GM12878 (cell line): Measurements from ENCODE around the gene BET1. TPM values are rescaled to one million over a fixed set of nuclear protein-coding genes. Genes with fewer than 3 reads are reported as not detected.

Experiments
- ATAC-seq: fragments of 200-7000 bp; cut with Tn5 transposase; 3 replicates; pipeline ENCODE4 v1.9.1; 2020; ENCODE audit warnings: mild to moderate bottlenecking, moderate library complexity
- BruUV-seq: library from RNA; stranded (reverse); fragments of 400-500 nt; replicated peaks from 2 replicates; lab custom pipeline; 2021; lab: Mats Ljungman, UMichigan
- CTCF ChIA-PET: fragments of 300-600 bp; sonication (Branson Sonifier 250); formaldehyde crosslinking; extraction: SDS; loops from one replicate; lab custom pipeline; 2021; ENCODE audit warnings: inconsistent platforms; lab: Yijun Ruan, JAX
- POLR2A ChIA-PET: fragments of 350-600 bp; formaldehyde crosslinking; extraction: SDS; loops from one replicate; lab custom pipeline; 2021; ENCODE audit warnings: inconsistent platforms; lab: Charles Lee
- RAD21 ChIA-PET: fragments of 300-600 bp; sonication (Branson Sonifier 250); formaldehyde crosslinking; loops from one replicate; lab custom pipeline; 2023; ENCODE audit warnings: antibody characterized with exemption; ENCODE audit not compliant: unreplicated experiment; lab: Charles Lee
- SMC1A ChIA-PET: fragments of 300-600 bp; sonication (Branson Sonifier 250); formaldehyde crosslinking; loops from one replicate; lab custom pipeline; 2023; ENCODE audit not compliant: unreplicated experiment, uncharacterized antibody; lab: Charles Lee
- DNase-seq: peaks from one replicate; pipeline ENCODE4 v3.0.0-alpha.2; 2011; ENCODE audit warnings: low read depth, low spot score
- FAIRE-seq: peaks from 3 replicates; lab custom pipeline; 2011; peaks lifted over from hg19 to GRCh38; lab: Jason Lieb, UNC
- H2AFZ ChIP-seq: 2 replicates; pipeline ENCODE4 v1.6.0; 2011; ENCODE audit warnings: low read depth, low read length, control low read depth; ENCODE audit not compliant: control insufficient read depth
- H3K27ac ChIP-seq: 2 replicates; pipeline ENCODE4 v1.5.1; 2011; ENCODE audit warnings: control low read depth; ENCODE audit not compliant: control insufficient read depth, insufficient read depth
- H3K27me3 ChIP-seq, 2 experiments: replicated peaks in 1 of 2; 2 replicates each; pipeline versions ENCODE4 v1.6.0 to v1.6.1; 2011; ENCODE audit warnings: low read length in 1 of 2; ENCODE audit not compliant: control insufficient read depth in 2 of 2, insufficient read depth in 2 of 2
- H3K36me3 ChIP-seq, 2 experiments: 2 replicates each; pipeline ENCODE4 v1.5.1; 2011; ENCODE audit warnings: low read length in 1 of 2; ENCODE audit not compliant: control insufficient read depth in 2 of 2, insufficient read depth in 2 of 2
- H3K4me1 ChIP-seq: 2 replicates; pipeline ENCODE4 v1.6.1; 2011; ENCODE audit warnings: mild to moderate bottlenecking, low read length, moderate library complexity, mixed read lengths; ENCODE audit not compliant: control insufficient read depth, insufficient read depth
- H3K4me2 ChIP-seq: 2 replicates; pipeline ENCODE4 v1.6.0; 2011; ENCODE audit warnings: control low read depth; ENCODE audit not compliant: control insufficient read depth, insufficient read depth
- H3K4me3 ChIP-seq: fragments of 200-600 bp; sonication (generic); 2 replicates; pipeline ENCODE4 v1.5.1; 2016
- H3K79me2 ChIP-seq: 2 replicates; pipeline ENCODE4 v1.6.0; 2011; ENCODE audit warnings: low read length; ENCODE audit not compliant: control insufficient read depth, insufficient read depth
- H3K9ac ChIP-seq: 2 replicates; pipeline ENCODE4 v1.8.0; 2011; ENCODE audit warnings: low read length, control low read depth, mixed read lengths; ENCODE audit not compliant: control insufficient read depth, insufficient read depth
- H3K9me3 ChIP-seq: replicated peaks from 3 replicates; pipeline ENCODE4 v1.5.1; 2011; ENCODE audit warnings: mild to moderate bottlenecking, low read length; ENCODE audit not compliant: control insufficient read depth, insufficient read depth
- H4K20me1 ChIP-seq: 2 replicates; pipeline ENCODE4 v1.6.0; 2011; ENCODE audit not compliant: control insufficient read depth, insufficient read depth
- ATF7 ChIP-seq: fragments of 450-650 bp; IDR thresholded peaks from 2 replicates; pipeline ENCODE4 v1.6.1; 2016; ENCODE audit warnings: low read depth, mild to moderate bottlenecking
- EGR1 ChIP-seq, 2 experiments: IDR thresholded peaks; 1 replicate in 1 of 2; 2 replicates in 1 of 2; pipeline ENCODE4 v1.6.1; 2011 to 2012; ENCODE audit warnings: low read depth in 2 of 2, low read length in 2 of 2, borderline replicate concordance in 1 of 2, mild to moderate bottlenecking in 1 of 2, moderate library complexity in 1 of 2
- GATAD2B ChIP-seq: fragments of 450-650 bp; conservative IDR thresholded peaks from 2 replicates; pipeline ENCODE4 v1.6.1; 2017; ENCODE audit warnings: low read depth, mild to moderate bottlenecking, moderate library complexity
- HDAC2 ChIP-seq: fragments of 200-600 bp; sonication (generic); IDR thresholded peaks from 2 replicates; pipeline ENCODE4 v1.6.1; 2017
- IKZF2 ChIP-seq, 2 experiments: fragments of 450-650 bp; IDR thresholded peaks; 2 replicates each; pipeline ENCODE4 v1.6.1; 2017; ENCODE audit warnings: mild to moderate bottlenecking in 2 of 2, moderate library complexity in 2 of 2
- LARP7 ChIP-seq: fragments of 450-650 bp; IDR thresholded peaks from 2 replicates; pipeline ENCODE4 v1.6.1; 2017; ENCODE audit warnings: mild to moderate bottlenecking
- MTA3 ChIP-seq: IDR thresholded peaks from 2 replicates; pipeline ENCODE4 v1.6.1; 2012; ENCODE audit warnings: low read length, inconsistent platforms, borderline replicate concordance
- NBN ChIP-seq: fragments of 450-650 bp; IDR thresholded peaks from 2 replicates; pipeline ENCODE4 v1.6.1; 2016
- POU2F2 ChIP-seq: IDR thresholded peaks from 3 replicates; pipeline ENCODE4 v1.6.1; 2011; ENCODE audit warnings: low read depth, mild to moderate bottlenecking, low read length, borderline replicate concordance
- WRNIP1 ChIP-seq: IDR thresholded peaks from 2 replicates; pipeline ENCODE4 v1.6.1; 2011; ENCODE audit warnings: low read depth, low read length, improper control_type of control experiment, borderline replicate concordance
- WGBS: methylation state at CpG from one replicate; pipeline ENCODE4 v1.1.6; 2016; ENCODE audit warnings: low lambda C conversion rate; ENCODE audit not compliant: insufficient replicate concordance, insufficient coverage; ENCODE audit errors: missing lambda C conversion rate; 5-methylcytosine and 5-hydroxymethylcytosine counted together
- in situ Hi-C: fragments of 300-500 bp; cut with MboI; formaldehyde crosslinking; loops from 9 replicates; pipeline ENCODE4 v1.14.3; 2018; ENCODE audit warnings: mixed read lengths
- intact Hi-C: fragments of 100-400 bp; cut with micrococcal nuclease; formaldehyde crosslinking; loops from one replicate; pipeline ENCODE4 v1.14.2; 2022; ENCODE audit not compliant: unreplicated experiment
- polyA plus RNA-seq, 11 experiments: library from polyadenylated mRNA; depleted of rRNA in 4 of 11; unstranded in 6 of 11; stranded (reverse) in 5 of 11; fragments of >200 nt; fragmentation: Nextera tagmentation in 4 of 11; fragmentation: Illumina TruSeq in 1 of 11; extraction: Ambion mirVana in 4 of 11; extraction: Trizol in 1 of 11; gene quantifications; 1 replicate in 1 of 11; 2 replicates in 10 of 11; pipeline versions ENCODE4 v1.2.1 to v1.2.3, GENCODE V29; 2011 to 2016; ENCODE audit warnings: inconsistent platforms in 2 of 11, missing spikeins in 2 of 11, low read depth in 1 of 11
- total RNA-seq, 4 experiments: library from RNA; depleted of rRNA in 3 of 4; stranded (reverse); fragments of >200 nt in 3 of 4; fragmentation: Illumina TruSeq in 1 of 4; extraction: Trizol in 1 of 4; gene quantifications; 2 replicates each; pipeline versions ENCODE4 v1.2.1 to v1.2.3, GENCODE V29; 2013 to 2021
- TF ChIP-seq, protein P1 (sequence below): fragments of 450-650 bp; formaldehyde crosslinking; IDR thresholded peaks from 2 replicates; pipeline ENCODE4 v1.4.0; 2022; ENCODE audit warnings: mild to moderate bottlenecking, moderate library complexity
- TF ChIP-seq, protein P2 (sequence below): IDR thresholded peaks from 2 replicates; pipeline ENCODE4 v1.6.1; 2012; ENCODE audit warnings: low read depth, low read length, improper control_type of control experiment
- TF ChIP-seq, protein P3 (sequence below): fragments of 150-350 bp; IDR thresholded peaks from 2 replicates; pipeline ENCODE4 v1.6.1; 2016; ENCODE audit warnings: low read depth, low read length
- TF ChIP-seq, protein P4 (sequence below): IDR thresholded peaks from 2 replicates; pipeline ENCODE4 v1.6.1; 2011; ENCODE audit warnings: mild to moderate bottlenecking, low read depth, low read length, moderate library complexity; ENCODE audit not compliant: insufficient replicate concordance

The BET1 gene
- total and polyA plus RNA-seq, 10 of the 15 experiments (the other 5 are each of a cell fraction or from before 2014, with no cell fraction given), result 12.5 to 99.5 (median 28.4) TPM

GRCh38 chr7:94044806-94045205 is 40.7 kb upstream of the BET1 start (continued):
- TF ChIP-seq, protein P1, sequence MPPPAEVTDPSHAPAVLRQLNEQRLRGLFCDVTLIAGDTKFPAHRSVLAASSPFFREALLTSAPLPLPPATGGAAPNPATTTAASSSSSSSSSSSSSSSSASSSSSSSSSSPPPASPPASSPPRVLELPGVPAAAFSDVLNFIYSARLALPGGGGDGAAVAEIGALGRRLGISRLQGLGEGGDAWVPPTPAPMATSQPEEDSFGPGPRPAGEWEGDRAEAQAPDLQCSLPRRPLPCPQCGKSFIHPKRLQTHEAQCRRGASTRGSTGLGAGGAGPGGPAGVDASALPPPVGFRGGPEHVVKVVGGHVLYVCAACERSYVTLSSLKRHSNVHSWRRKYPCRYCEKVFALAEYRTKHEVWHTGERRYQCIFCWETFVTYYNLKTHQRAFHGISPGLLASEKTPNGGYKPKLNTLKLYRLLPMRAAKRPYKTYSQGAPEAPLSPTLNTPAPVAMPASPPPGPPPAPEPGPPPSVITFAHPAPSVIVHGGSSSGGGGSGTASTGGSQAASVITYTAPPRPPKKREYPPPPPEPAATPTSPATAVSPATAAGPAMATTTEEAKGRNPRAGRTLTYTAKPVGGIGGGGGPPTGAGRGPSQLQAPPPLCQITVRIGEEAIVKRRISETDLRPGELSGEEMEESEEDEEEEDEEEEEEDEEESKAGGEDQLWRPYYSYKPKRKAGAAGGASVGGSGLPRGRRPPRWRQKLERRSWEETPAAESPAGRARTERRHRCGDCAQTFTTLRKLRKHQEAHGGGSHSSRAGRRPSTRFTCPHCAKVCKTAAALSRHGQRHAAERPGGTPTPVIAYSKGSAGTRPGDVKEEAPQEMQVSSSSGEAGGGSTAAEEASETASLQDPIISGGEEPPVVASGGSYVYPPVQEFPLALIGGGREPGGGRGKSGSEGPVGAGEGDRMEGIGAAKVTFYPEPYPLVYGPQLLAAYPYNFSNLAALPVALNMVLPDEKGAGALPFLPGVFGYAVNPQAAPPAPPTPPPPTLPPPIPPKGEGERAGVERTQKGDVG, result no peak

- Histone ChIP-seq H3K79me2 (no peaks in the 10 kb centered on the region), H3K4me3 (no peak overlapping the region), H3K27ac (no peak overlapping the region), H3K4me1 (no peaks in the 10 kb centered on the region; the same call in 1 of the 2 replicates), H3K4me2 (no peak overlapping the region), H4K20me1 (no peaks in the 10 kb centered on the region), H3K9ac (no peak overlapping the region), H3K9me3 (peaks cover 1% of the 10 kb centered on the region; the same call in 2 of the 3 replicates), H3K36me3 (no peaks in the 10 kb centered on the region), H3K27me3 (no peaks in the 10 kb centered on the region), H2AFZ (no peak overlapping the region)
- BruUV-seq, result no TSS peak
- ATAC-seq (no peak), DNase-seq (no peak), FAIRE-seq (no peak)
- ChIA-PET SMC1A (interaction anchor here (4.0 kb wide), 1 partner anchor 44 kb away, joined by 19 read pairs; no protein-coding TSS in a partner anchor), CTCF (no interaction called here), RAD21 (no interaction called here), POLR2A (interaction anchor here (2.1 kb wide), 1 partner anchor 10 kb away, joined by 8 read pairs; no protein-coding TSS in a partner anchor)
- in situ Hi-C loops, result no loop called here
- 95% methylated on average over 1 of the region's 1 CpG for WGBS
- intact Hi-C loops, result no loop called here
- TF ChIP-seq HDAC2 (no peak), EGR1 (IDR thresholded peaks at IDR 0.05; ENCODE audit: borderline replicate concordance in 1 of 2, low read depth in 2 of 2, low read length in 2 of 2) (no peak), MTA3 (no peak), POU2F2 (no peak), IKZF2 (IDR thresholded peaks at IDR 0.05) (no peak), WRNIP1 (no peak), GATAD2B (no peak), ATF7 (no peak), LARP7 (no peak), NBN (no peak)
- TF ChIP-seq, protein P2, sequence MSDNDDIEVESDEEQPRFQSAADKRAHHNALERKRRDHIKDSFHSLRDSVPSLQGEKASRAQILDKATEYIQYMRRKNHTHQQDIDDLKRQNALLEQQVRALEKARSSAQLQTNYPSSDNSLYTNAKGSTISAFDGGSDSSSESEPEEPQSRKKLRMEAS, result no peak
- TF ChIP-seq, protein P3, sequence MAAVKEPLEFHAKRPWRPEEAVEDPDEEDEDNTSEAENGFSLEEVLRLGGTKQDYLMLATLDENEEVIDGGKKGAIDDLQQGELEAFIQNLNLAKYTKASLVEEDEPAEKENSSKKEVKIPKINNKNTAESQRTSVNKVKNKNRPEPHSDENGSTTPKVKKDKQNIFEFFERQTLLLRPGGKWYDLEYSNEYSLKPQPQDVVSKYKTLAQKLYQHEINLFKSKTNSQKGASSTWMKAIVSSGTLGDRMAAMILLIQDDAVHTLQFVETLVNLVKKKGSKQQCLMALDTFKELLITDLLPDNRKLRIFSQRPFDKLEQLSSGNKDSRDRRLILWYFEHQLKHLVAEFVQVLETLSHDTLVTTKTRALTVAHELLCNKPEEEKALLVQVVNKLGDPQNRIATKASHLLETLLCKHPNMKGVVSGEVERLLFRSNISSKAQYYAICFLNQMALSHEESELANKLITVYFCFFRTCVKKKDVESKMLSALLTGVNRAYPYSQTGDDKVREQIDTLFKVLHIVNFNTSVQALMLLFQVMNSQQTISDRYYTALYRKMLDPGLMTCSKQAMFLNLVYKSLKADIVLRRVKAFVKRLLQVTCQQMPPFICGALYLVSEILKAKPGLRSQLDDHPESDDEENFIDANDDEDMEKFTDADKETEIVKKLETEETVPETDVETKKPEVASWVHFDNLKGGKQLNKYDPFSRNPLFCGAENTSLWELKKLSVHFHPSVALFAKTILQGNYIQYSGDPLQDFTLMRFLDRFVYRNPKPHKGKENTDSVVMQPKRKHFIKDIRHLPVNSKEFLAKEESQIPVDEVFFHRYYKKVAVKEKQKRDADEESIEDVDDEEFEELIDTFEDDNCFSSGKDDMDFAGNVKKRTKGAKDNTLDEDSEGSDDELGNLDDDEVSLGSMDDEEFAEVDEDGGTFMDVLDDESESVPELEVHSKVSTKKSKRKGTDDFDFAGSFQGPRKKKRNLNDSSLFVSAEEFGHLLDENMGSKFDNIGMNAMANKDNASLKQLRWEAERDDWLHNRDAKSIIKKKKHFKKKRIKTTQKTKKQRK, result no peak
- TF ChIP-seq, protein P4, sequence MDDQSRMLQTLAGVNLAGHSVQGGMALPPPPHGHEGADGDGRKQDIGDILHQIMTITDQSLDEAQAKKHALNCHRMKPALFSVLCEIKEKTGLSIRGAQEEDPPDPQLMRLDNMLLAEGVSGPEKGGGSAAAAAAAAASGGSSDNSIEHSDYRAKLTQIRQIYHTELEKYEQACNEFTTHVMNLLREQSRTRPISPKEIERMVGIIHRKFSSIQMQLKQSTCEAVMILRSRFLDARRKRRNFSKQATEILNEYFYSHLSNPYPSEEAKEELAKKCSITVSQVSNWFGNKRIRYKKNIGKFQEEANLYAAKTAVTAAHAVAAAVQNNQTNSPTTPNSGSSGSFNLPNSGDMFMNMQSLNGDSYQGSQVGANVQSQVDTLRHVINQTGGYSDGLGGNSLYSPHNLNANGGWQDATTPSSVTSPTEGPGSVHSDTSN, result no peak
Observed at GRCh38 chr7:94043299-94043698, 39.1 kb upstream of the BET1 start.
